GM13977 (cell line): Measurements from ENCODE around the gene HMGCR.

Experiments
- DNase-seq: peaks from one replicate; pipeline ENCODE4 v3.0.0; 2012; ENCODE audit warnings: low spot score
- CTCF ChIP-seq: IDR thresholded peaks from 2 replicates; pipeline ENCODE4 v1.5.1; 2012; ENCODE audit warnings: mild to moderate bottlenecking, control low read depth; ENCODE audit not compliant: insufficient read depth; ENCODE audit errors: extremely low read depth, missing control alignments
- in situ Hi-C: fragments of 300-500 bp; cut with MboI; formaldehyde crosslinking; loops from one replicate; pipeline ENCODE4 v1.12.0; 2022; ENCODE audit warnings: low sequenced_read_pairs, low pct_unique_long_range_greater_than_20kb, mixed read lengths, inconsistent platforms; ENCODE audit not compliant: unreplicated experiment

HMGCR gene

DNA sequence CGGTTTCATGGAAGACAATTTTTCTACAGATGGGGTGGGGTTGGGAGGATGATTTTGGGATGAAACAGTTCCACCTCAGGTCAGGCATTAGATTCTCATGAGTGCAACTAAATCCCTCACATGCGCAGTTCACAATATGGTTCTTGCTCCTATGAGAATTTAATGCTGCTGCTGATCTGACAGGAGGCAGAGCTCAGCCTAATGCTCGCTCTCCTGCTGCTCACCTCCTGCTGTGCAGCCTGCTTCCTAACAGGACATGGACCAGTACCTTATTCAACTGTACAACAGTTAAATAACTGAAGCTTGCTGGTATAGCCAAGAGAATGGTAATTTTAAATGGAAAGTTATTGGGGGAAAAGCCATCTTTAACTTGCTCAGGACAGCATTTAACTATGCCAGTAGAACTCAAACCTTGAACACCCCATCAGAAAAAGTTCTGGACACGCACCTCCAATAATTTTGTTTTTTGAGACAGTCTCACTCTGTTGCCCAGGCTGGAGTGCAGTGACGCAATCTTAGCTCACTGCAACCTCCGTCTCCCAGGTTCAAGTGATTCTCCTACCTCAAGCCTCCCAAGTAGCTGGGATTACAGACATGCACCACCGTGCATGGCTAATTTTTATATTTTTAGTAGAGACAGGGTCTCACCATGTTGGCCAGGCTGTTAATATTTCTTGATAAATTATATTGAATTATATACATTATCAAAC, 27.7 kb downstream of the HMGCR start:
- no peak for DNase-seq
- no peak for TF ChIP-seq CTCF
- in situ Hi-C loops: no loop called here

DNA sequence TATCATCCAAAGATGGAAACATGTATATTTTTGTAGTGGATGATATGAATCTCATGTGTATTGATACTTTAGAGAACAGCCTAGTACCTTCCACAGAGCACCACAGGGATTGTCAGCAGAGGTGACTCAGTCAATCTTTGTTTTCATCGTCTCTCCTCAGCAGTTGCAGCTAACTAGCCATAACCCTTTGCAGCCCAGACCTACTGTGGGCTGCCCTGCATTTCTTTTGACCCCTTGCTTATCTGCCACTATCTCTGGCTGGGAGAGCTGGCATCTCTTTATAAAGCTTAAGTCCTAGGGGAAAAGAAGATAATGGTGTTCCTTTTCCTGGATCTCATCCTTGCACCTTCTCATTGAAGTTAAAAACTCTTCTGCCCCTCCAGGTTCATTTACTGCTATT, 28.7 kb downstream of the HMGCR start:
- in situ Hi-C loops: no loop called here
- DNase-seq: no peak
- TF ChIP-seq CTCF: no peak

GRCh38 chr5:75366787-75367186, 29.8 kb downstream of the HMGCR start:
- DNase-seq: peak; percentile 52
- in situ Hi-C loops: no loop called here
- no peak for TF ChIP-seq CTCF

DNA sequence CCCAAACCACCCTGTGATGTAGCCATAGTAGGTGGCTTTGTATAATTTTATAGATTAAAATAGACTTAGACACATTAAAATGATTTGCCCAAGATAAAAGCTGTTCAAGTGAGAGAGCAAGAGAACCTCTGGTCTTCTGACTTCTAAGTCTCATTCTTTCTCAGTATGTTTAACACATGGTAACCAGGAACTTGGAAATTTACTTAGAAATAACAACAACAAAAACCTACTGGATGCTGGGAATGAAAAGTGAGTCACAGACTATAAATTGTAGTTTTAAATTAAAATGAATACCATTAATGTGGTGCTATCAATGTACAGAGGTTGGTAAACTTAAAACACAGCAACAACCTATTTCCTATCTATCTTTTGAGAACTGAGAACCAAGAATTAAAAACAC, 30.4 kb downstream of the HMGCR start:
- no peak for TF ChIP-seq CTCF
- in situ Hi-C loops: no loop called here

GRCh38 chr5:75368391-75368790, 31.4 kb downstream of the HMGCR start:
- in situ Hi-C loops: no loop called here
- DNase-seq: no peak
- TF ChIP-seq CTCF: no peak

More for the DNA sequence above, 30.4 kb downstream of the HMGCR start:
- DNase-seq: no peak

DNA sequence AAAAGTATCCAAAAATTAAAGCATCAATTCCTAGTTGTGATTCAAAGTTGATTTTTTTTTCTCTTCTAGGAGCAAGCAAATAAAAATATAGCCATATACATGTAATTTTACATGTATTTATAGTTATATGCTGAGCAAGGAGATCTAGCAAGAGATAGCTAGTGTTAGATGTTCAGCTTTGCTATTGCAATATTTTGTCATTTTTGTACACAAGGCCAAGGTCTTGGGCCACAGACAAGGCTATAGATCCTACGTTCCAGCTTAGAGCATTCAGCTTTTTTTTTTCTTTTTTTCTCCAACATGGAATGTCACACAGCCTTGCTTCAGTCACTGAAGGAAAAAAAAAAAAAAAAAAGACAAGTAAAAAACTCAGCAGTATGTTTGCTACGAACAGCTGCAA, 36.8 kb downstream of the HMGCR start:
- DNase-seq: no peak
- in situ Hi-C loops: no loop called here
- TF ChIP-seq CTCF: no peak

DNA sequence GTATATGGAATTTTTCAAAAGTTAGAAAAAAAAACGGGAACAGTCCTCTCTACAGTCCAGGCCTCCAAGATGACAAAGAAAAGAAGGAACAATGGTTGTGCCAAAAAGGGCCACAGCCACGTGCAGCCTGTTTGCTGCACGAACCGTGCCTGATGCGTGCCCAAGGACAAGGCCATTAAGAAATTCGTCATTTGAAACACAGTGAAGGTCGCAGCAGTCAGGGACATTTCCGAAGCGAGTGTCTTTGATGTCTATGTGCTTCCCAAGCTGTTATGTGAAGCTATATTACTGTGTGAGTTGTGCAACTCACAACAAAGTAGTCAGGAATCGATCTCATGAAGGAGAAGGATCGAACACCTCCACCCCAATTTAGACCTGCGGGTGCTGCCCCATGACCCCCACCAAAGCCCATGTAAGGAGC, 37.4 kb downstream of the HMGCR start:
- no peak for TF ChIP-seq CTCF
- DNase-seq: no peak
- in situ Hi-C loops: no loop called here
